HL-60/S4 (cell line): Measurements from ENCODE around the gene METRN.
"Not testable (repeated sequence)": the region's sequence is repeated elsewhere in the genome, so short reads cannot be mapped to it uniquely, and the experiment has no call there.

Experiments used
- in situ Hi-C: fragments of 300-500 bp; cut with MboI; formaldehyde crosslinking; loops from 2 replicates; pipeline ENCODE4 v1.14.3; 2022; ENCODE audit warnings: low sequenced_read_pairs

The METRN gene

DNA sequence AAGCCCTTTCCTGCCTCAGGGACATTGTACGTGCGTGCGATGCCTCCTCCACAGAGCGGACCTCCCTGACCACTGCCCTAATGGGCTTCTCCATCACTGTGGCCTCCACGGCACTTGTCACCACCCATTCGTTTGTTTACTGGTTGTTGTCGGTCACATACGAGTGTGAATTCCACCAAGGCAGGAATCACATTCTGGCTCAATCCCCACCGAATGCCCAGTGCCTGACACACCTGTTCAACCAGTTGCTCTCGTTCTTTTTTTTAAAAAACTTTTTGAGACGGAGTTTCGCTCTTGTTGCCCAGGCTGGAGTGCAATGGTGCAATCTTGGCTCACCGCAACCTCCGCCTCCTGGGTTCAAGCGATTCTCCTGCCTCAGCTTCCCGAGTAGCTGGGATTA, 23.7 kb upstream of the METRN start:
- in situ Hi-C loops: not testable (repeated sequence)

DNA sequence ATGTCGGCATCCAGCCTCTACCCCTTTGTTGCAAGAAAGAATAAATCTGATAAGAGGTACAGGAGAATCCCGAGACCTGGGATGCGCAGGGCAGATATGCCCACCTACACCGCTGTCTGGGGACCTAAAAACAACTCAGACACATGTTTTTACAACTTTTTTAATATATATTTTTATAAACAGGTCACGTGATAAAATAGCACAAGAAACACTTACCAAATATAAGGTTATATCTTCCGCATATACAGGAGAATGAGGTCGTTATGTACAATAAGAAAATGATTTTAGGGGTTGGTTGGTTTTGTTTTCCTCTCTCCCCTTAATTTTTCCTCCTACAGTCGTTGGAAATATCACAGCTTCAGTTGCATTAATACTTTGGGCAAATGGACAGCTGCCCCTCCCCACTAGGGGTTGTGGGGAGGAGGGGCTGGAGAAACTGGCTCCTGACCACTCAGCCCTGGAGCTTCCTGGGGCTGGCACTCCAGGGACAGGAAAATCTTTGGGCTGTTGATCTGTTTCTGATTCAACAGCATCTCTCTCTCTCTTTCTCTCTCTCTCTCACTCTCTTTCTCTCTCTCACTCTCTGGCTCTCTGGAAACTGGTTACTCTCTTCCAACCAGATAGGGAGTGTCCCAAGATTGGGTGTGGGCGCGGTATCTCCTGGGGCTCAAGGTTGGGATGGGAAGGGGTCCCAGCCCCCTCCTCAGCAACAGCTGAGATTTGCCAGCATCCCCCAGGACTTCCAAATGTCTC, 22.4 kb upstream of the METRN start:
- in situ Hi-C loops: no loop called here

GRCh38 chr16:693364-693763, 21.6 kb upstream of the METRN start:
- in situ Hi-C loops: no loop called here

GRCh38 chr16:693766-694165, 21.2 kb upstream of the METRN start:
- in situ Hi-C loops: no loop called here

DNA sequence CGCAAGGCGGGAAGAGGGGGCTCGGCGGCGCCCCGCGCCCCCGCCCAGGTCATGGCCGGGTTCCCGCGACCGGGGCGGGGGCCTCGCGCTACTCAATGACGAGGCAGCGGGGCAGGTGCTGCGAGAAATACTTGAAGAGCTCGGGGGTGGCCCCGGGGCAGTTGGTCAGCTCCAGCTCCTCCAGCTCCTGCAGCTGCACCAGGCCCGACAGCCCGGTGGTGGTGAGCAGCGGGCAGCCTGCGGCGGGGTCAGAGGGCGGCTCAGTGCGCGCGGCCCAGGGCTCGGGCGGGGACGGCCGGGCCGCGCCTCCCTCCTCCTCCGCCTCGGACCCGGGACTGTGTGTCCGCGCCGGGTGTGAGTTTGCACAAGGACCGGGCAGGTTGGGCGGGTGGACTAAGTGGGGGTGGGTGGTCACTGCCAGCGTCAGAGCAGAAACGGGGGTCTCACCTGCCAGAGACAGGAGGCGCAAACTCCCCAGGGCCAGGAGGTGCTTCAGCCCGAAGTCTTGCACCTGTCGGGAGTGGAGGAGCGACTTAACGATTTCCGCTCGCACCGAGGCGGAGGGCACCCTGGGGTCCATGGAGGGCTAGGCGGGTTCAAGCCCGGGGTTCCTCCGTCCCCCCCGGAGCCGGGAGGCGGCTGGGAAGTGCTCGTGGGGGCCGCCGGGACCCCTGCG, 20.6 kb upstream of the METRN start:
- in situ Hi-C loops: no loop called here

- in situ Hi-C loops: no loop called here
Measured at GRCh38 chr16:694863-695354, 20.0 kb upstream of the METRN start.

DNA sequence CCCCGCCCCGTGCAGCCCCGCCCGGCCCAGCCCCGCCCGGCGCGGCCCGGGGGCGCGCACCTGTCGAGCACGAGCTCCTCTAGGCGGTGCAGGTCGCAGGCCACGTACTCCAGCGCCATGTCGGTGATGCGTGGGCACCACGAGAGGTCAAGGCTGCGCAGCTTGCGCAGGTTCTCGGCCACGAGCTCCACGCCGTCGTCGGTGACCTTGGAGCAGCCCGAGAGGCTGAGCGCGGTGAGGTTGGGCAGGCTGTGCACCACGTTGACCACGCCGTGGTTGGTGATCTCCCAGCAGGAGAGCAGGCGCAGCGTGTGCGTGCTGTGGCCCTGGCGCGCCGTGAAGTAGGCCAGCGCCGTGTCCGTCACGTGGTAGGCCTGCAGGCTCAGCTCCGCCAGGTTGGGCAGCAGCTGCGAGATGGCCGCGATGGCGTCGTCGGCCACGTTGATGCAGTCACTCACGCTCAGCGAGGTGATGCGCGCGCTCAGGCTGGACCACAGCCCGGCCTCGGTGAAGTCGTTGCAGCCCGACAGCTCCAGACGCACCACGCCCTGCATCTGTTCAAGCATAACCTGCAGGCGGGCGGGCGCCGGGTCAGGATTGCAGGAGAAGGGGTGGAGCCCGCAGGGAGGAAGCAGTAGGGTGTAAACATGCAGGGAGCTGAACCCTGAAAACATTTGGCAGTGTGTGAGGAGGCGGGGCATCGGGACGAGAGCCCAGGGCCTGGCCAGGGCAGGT, 19.4 kb upstream of the METRN start:
- in situ Hi-C loops: no loop called here

- in situ Hi-C loops: no loop called here
Measured at GRCh38 chr16:698911-699671, 15.8 kb upstream of the METRN start.

- in situ Hi-C loops: loop anchor here (25.0 kb wide), 1 partner anchor 361 kb away; the partner anchor contains the start of gene SSTR5
Measured at GRCh38 chr16:700684-701584, 14.0 kb upstream of the METRN start.

DNA sequence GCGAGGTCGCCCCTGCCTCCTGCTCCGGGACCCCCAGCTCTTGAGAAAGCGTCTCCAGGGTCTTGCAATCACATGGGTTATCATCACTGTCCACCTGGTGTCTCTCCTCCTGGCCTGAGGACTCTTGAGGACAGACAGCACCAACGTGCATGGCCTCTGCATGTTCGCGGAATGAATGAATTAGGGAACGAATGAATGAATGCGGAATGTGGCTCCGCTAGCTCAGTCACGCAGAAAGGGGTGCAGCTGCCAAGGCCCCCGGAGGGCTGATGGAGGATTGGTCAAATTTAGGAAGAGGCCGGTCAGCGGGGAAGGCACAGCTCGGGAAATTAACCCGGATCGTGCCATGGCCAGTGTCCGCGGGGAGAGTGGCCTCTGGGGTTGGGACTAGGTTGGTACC, 12.6 kb upstream of the METRN start:
- in situ Hi-C loops: loop anchor here (25.0 kb wide), 1 partner anchor 360 kb away; the partner anchor contains the start of gene SSTR5

DNA sequence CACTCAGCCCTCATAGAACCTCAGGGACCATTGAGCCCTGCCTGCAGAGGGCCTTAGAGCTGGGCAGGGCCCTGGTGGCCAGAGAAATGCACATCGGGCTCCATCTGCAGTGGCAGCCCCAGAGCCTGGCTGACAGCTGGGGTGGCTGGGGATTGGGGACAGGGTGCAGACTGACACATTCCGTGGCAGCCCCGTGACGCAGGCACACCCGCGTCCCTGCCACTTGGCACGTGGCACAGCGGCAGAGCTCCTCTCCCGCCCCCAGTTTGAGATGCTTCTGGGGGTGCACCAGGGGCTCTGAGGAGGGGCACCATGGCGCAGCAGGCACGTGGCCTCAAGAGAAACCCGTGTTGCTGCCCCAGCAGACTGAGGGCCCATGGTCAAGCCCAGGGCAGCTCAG, 11.5 kb upstream of the METRN start:
- in situ Hi-C loops: loop anchor here (25.0 kb wide), 1 partner anchor 359 kb away; the partner anchor contains the start of gene SSTR5

DNA sequence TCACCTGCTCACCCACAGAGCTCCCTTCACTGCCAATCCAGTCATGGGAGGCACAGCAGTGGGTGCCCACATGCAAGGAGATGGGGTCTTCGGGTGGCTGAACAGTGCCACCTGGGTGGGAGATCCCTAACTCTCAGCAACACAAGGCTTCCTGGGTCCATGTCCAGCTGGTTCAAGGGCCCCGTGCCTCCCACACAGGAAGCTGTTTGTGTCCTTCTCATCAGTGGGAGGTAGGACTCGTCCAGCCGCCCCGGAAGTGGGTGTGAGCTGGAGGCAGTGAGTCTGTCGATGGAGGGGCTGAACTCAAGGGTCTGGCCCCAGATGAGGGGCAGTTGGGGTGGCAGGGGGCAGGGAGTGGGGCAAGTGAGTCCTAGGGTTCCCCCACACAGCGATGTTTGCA, 10.9 kb upstream of the METRN start:
- in situ Hi-C loops: loop anchor here (25.0 kb wide), 1 partner anchor 358 kb away; the partner anchor contains the start of gene SSTR5

- in situ Hi-C loops: loop anchor here (25.0 kb wide), 1 partner anchor 358 kb away; the partner anchor contains the start of gene SSTR5
Measured at GRCh38 chr16:704552-705380, 10.2 kb upstream of the METRN start.

DNA sequence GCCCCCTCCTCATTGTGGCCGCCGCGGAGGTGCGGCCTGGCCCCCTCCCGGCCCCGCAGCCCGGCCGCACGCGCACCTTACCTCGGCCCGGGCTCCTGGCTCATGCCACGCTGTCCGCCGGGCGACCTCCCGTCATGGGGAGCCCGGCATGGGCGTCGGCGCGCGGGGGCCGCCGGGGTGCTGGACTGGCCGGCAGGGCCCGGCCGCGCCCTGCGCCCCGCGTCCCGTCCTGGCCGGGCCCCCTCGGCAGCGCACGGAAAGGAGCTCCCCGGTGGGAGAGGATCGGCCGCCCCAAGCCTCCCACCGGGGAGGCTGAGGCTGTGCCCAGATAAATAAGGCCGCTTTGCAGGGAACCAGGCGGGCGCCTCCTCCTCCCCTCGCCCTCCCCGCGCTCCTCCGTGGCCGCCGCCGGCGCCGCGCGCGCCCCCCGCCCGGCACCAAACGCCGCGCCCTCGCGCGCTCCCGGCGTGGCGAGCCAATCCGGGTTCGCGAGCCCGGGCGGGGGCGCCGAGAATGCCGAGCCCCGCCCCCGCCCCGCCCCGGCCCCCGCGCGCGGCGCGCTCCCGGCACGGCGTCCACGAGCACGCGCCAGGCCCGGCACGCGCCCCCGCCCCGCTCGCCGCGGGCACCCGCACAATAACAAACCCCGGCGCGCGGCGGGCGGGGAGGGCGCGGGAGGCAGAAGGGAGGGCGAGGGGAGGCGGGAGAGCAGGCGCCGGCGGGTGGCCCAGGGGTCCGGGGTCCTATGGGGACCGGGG, 9.3 kb upstream of the METRN start, which contains the start of gene FBXL16:
Gene FBXL16 (minus strand): TSS at position 371 of the 758 bp plus-strand sequence. CDS start 8,396 bp downstream, outside the sequence.
- in situ Hi-C loops: loop anchor here (25.0 kb wide), 1 partner anchor 357 kb away; the partner anchor contains the start of gene SSTR5

DNA sequence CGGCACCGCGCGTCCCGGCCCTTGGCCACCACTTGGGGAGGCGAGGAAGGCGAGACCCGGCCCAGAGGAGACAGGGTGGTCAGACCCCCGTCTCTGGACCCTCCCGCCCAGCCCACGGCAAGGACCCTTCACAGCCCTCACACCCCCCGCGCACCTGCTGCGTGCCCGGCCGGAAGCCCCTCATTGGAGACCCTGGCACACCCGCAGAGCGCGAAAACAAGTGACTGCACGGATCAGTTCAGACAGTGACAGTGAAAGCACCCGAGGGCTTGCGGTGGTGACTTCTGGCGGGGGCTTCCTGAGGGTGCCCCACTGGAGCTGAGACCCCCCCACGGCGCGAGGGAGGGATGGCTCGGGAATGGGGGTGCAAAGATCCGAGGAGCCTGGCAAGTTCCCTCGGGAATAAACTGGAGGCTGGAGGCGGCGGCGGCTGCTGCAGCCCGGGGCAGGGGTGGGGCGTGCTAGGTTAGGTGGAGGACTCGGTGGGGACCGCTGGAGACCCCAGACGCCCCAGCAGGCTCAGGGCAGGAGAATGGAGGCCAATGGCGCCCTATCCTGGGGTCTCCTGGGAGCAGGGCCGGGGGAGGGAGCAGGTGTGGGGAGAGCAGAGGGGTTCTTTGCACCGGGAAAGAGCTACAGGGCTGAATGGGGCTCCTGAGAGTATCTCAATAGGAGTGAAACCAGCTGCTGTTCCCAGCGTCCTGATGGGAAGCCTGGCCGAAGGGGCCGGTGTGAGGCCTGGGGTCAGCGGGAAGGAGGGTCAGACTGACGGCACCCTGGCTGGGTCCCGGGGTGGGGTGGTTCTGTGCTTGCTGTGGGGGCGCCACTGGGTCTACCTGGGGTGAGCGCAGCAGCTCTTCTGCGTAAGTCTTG, 8.5 kb upstream of the METRN start:
- in situ Hi-C loops: loop anchor here (25.0 kb wide), 1 partner anchor 356 kb away; the partner anchor contains the start of gene SSTR5

- in situ Hi-C loops: loop anchor here (25.0 kb wide), 1 partner anchor 355 kb away; the partner anchor contains the start of gene SSTR5
Measured at GRCh38 chr16:707062-707538, 7.8 kb upstream of the METRN start.
